Measurements from ENCODE around the gene SUN2. TPM values are rescaled to one million over a fixed set of nuclear protein-coding genes. Genes with fewer than 3 reads are reported as not detected.

SUN2 gene
- total and polyA plus RNA-seq, 9 of the 15 experiments (the other 6 are each of a cell fraction or from before 2014, with no cell fraction given), result 0.11 to 42.6 (median 16.7) TPM

GRCh38 chr22:38721551-38721950, 34.2 kb downstream of the SUN2 start:
- Histone ChIP-seq H3K79me2 (ENCODE audit: control insufficient read depth, insufficient read depth, low read length) (peaks cover 4% of the 10 kb centered on the region; the same call in 2 of the 3 replicates), H3K4me2 (ENCODE audit: insufficient read depth, low read length) (no peak overlapping the region), H4K20me1 (replicated peaks; ENCODE audit: control insufficient read depth, insufficient read depth, low read length) (peaks cover 6% of the 10 kb centered on the region; the same call in 1 of the 2 replicates), H3K9me1 (ENCODE audit: control insufficient read depth, insufficient read depth, low read length) (no peaks in the 10 kb centered on the region), H3K9ac (ENCODE audit: insufficient read depth in 1 of 2, low read depth in 2 of 2, low read length in 2 of 2) (no peak overlapping the region), H3K4me3 (no peak overlapping the region), H2AFZ (ENCODE audit: low read depth, low read length) (no peak overlapping the region), H3K9me3 (replicated peaks; ENCODE audit: control insufficient read depth, insufficient read depth, low read depth, low read length) (no peaks in the 10 kb centered on the region), H3K27ac (ENCODE audit: extremely low read depth, low read depth, low read length) (no peak overlapping the region), H3K36me3 (ENCODE audit: control insufficient read depth, insufficient read depth, low read length) (peaks cover 83% of the 10 kb centered on the region; the same call in 2 of the 3 replicates), H3K27me3 (ENCODE audit: control insufficient read depth in 2 of 2, insufficient read depth in 2 of 2, low read length in 2 of 2) (no peaks in the 10 kb centered on the region), H3K4me1 (replicated peaks in 1 of 2; ENCODE audit: control insufficient read depth in 2 of 2, insufficient read depth in 2 of 2, low read length in 2 of 2) (peaks cover 2 to 3% of the 10 kb centered on the region in 2 experiments; a peak in 3 of 5 replicates)
- WGBS (ENCODE audit: insufficient coverage, low coverage, missing lambda C conversion rate), result 85% methylated on average over 7 of the region's 7 CpGs
- intact Hi-C loops (cut with micrococcal nuclease) (no loop called here), in situ Hi-C loops (cut with MboI) (no loop called here)
- no peak for TF ChIP-seq ZNF740 (CRISPR knock-in tag; IDR thresholded peaks at IDR 0.05)
- no peak for TF ChIP-seq ZNF740 (tag; IDR thresholded peaks at IDR 0.05)
- no peak for TF ChIP-seq MTF1 (CRISPR knock-in tag; IDR thresholded peaks at IDR 0.05; ENCODE audit: borderline replicate concordance)
- TF ChIP-seq ASH1L (IDR thresholded peaks at IDR 0.05; ENCODE audit: borderline replicate concordance, low read depth, partially characterized antibody), result no peak
- TF ChIP-seq ESRRB (CRISPR knock-in tag; IDR thresholded peaks at IDR 0.05; ENCODE audit: borderline replicate concordance), result no peak
- TF ChIP-seq, protein P1, sequence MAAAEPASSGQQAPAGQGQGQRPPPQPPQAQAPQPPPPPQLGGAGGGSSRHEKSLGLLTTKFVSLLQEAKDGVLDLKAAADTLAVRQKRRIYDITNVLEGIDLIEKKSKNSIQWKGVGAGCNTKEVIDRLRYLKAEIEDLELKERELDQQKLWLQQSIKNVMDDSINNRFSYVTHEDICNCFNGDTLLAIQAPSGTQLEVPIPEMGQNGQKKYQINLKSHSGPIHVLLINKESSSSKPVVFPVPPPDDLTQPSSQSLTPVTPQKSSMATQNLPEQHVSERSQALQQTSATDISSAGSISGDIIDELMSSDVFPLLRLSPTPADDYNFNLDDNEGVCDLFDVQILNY (CRISPR knock-in tag; IDR thresholded peaks at IDR 0.05), result no peak
- no peak for TF ChIP-seq DIDO1 (tag; IDR thresholded peaks at IDR 0.05; ENCODE audit: low read depth)
- TF ChIP-seq PHF21A (IDR thresholded peaks at IDR 0.05; ENCODE audit: borderline replicate concordance, low read depth), result no peak
- TF ChIP-seq TARDBP (IDR thresholded peaks at IDR 0.05), result no peak
- TF ChIP-seq, protein P2, sequence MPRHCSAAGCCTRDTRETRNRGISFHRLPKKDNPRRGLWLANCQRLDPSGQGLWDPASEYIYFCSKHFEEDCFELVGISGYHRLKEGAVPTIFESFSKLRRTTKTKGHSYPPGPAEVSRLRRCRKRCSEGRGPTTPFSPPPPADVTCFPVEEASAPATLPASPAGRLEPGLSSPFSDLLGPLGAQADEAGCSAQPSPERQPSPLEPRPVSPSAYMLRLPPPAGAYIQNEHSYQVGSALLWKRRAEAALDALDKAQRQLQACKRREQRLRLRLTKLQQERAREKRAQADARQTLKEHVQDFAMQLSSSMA (CRISPR knock-in tag; IDR thresholded peaks at IDR 0.05), result no peak
- no peak for TF ChIP-seq SRSF3 (IDR thresholded peaks at IDR 0.05; ENCODE audit: insufficient read depth, low read length)
- TF ChIP-seq TFAM (CRISPR knock-in tag; conservative IDR thresholded peaks at IDR 0.05), result no peak
- TF ChIP-seq FOXM1 (IDR thresholded peaks at IDR 0.05; ENCODE audit: low read depth), result no peak
- no peak for TF ChIP-seq FOXM1 (CRISPR knock-in tag; IDR thresholded peaks at IDR 0.05; ENCODE audit: low read depth)
- TF ChIP-seq RCOR1 (IDR thresholded peaks at IDR 0.05; ENCODE audit: borderline replicate concordance in 1 of 2, low read depth in 2 of 2, low read length in 2 of 2), result no peak
- no peak for TF ChIP-seq ZNF707 (CRISPR knock-in tag; conservative IDR thresholded peaks at IDR 0.05)
- TF ChIP-seq PHB2 (IDR thresholded peaks at IDR 0.05; ENCODE audit: low read depth), result no peak
- TF ChIP-seq STAT6 (CRISPR knock-in tag; IDR thresholded peaks at IDR 0.05), result no peak
- TF ChIP-seq CCAR2 (IDR thresholded peaks at IDR 0.05; ENCODE audit: low read depth, low read length), result no peak
- POLR2A ChIA-PET, result interaction anchor here (0.9 to 3.3 kb wide), 3 partner anchors 10 to 28 kb away, joined by 3 to 9 read pairs (median 5); partner anchors contain the start of gene GTPBP1
- CTCF ChIA-PET (ENCODE audit: low intra/inter-chr PET ratio), result no interaction called here
- BruUV-seq (replicated peaks), result no TSS peak
- DNase-seq (ENCODE audit: extremely low read depth in 1 of 4, low spot score in 3 of 4) (no peak), FAIRE-seq (no peak), ATAC-seq (no peak)
